Measurements from ENCODE around the gene SORBS1.

The SORBS1 gene

GRCh38 chr10:95267251-95267650 is 293.9 kb downstream of the SORBS1 start:
- no peak overlapping the region for H3K4me3 ChIP-seq (ENCODE audit: low read depth, low read length)
- no peak for TF ChIP-seq CTCF (IDR thresholded peaks at IDR 0.05; ENCODE audit: low read depth, low read length)

GRCh38 chr10:95266674-95267095 is 294.5 kb downstream of the SORBS1 start:
- TF ChIP-seq CTCF (IDR thresholded peaks at IDR 0.05; ENCODE audit: low read depth, low read length), result no peak
- no peak overlapping the region for H3K4me3 ChIP-seq (ENCODE audit: low read depth, low read length)

- no peak for TF ChIP-seq CTCF (IDR thresholded peaks at IDR 0.05; ENCODE audit: low read depth, low read length)
Observed at GRCh38 chr10:95265572-95265971, 295.6 kb downstream of the SORBS1 start.

GRCh38 chr10:95264227-95265051 is 296.7 kb downstream of the SORBS1 start:
- TF ChIP-seq CTCF (IDR thresholded peaks at IDR 0.05; ENCODE audit: low read depth, low read length), result no peak
- no peak overlapping the region for H3K4me3 ChIP-seq (ENCODE audit: low read depth, low read length)

More at GRCh38 chr10:95265572-95265971, 295.6 kb downstream of the SORBS1 start:
- H3K4me3 ChIP-seq (ENCODE audit: low read depth, low read length), result no peak overlapping the region

- no peak for TF ChIP-seq CTCF (IDR thresholded peaks at IDR 0.05; ENCODE audit: low read depth, low read length)
Observed at GRCh38 chr10:95263864-95264226, 297.3 kb downstream of the SORBS1 start.

GRCh38 chr10:95262763-95263518 is 298.2 kb downstream of the SORBS1 start:
- H3K4me3 ChIP-seq (ENCODE audit: low read depth, low read length), result no peak overlapping the region
- no peak for TF ChIP-seq CTCF (IDR thresholded peaks at IDR 0.05; ENCODE audit: low read depth, low read length)

More at GRCh38 chr10:95263864-95264226, 297.3 kb downstream of the SORBS1 start:
- no peak overlapping the region for H3K4me3 ChIP-seq (ENCODE audit: low read depth, low read length)

- TF ChIP-seq CTCF (IDR thresholded peaks at IDR 0.05; ENCODE audit: low read depth, low read length), result no peak
- H3K4me3 ChIP-seq (ENCODE audit: low read depth, low read length), result no peak overlapping the region
Observed at GRCh38 chr10:95261926-95262325, 299.2 kb downstream of the SORBS1 start.
